H1 (cell line): Measurements from ENCODE around the gene AMN1. TPM values are rescaled to one million over a fixed set of nuclear protein-coding genes. Genes with fewer than 3 reads are reported as not detected.

ENCODE experiments used
- CHD1 ChIP-seq: IDR thresholded peaks from 2 replicates; pipeline ENCODE4 v1.6.1; 2012; ENCODE audit warnings: low read depth, low read length, improper control_type of control experiment
- EP300 ChIP-seq, 2 experiments: IDR thresholded peaks; 1 replicate in 1 of 2; 2 replicates in 1 of 2; pipeline ENCODE4 v1.6.1; 2011 to 2012; ENCODE audit warnings: low read depth in 2 of 2, low read length in 2 of 2, mild to moderate bottlenecking in 2 of 2, borderline replicate concordance in 1 of 2, inconsistent platforms in 1 of 2, moderate library complexity in 1 of 2
- JUN ChIP-seq: IDR thresholded peaks from 2 replicates; pipeline ENCODE4 v1.6.1; 2011; ENCODE audit warnings: low read depth, mild to moderate bottlenecking, improper control_type of control experiment, low read length
- KDM5A ChIP-seq: fragments of 200-600 bp; IDR thresholded peaks from 2 replicates; pipeline ENCODE4 v1.7.1; 2012; ENCODE audit warnings: mild to moderate bottlenecking, low read length, inconsistent platforms, mixed read lengths
- NANOG ChIP-seq: IDR thresholded peaks from 2 replicates; pipeline ENCODE4 v1.6.1; 2011; ENCODE audit warnings: low read length, low read depth, mild to moderate bottlenecking, inconsistent platforms; ENCODE audit not compliant: insufficient read depth, poor library complexity, severe bottlenecking
- NRF1 ChIP-seq: IDR thresholded peaks from 2 replicates; pipeline ENCODE4 v1.6.1; 2011; ENCODE audit warnings: mild to moderate bottlenecking, low read depth, low read length, improper control_type of control experiment
- PHF8 ChIP-seq: fragments of 200-600 bp; sonication (generic); conservative IDR thresholded peaks from 2 replicates; pipeline ENCODE4 v1.7.1; 2012; ENCODE audit warnings: low read depth, mild to moderate bottlenecking, inconsistent platforms, low read length, moderate library complexity
- RBBP5 ChIP-seq: IDR thresholded peaks from 2 replicates; pipeline ENCODE4 v1.7.1; 2012; ENCODE audit warnings: low read depth, mild to moderate bottlenecking, inconsistent platforms, low read length, moderate library complexity, borderline replicate concordance
- SP2 ChIP-seq: IDR thresholded peaks from 2 replicates; pipeline ENCODE4 v1.6.1; 2012; ENCODE audit warnings: mild to moderate bottlenecking, low read length, inconsistent platforms
- TAF7 ChIP-seq: optimal IDR thresholded peaks from 2 replicates; pipeline ENCODE3; 2011; ENCODE audit warnings: low read depth, mild to moderate bottlenecking, inconsistent platforms, low read length, moderate library complexity, borderline replicate concordance
- polyA plus RNA-seq, 7 experiments: library from polyadenylated mRNA; depleted of rRNA in 3 of 7; stranded (reverse) in 5 of 7; unstranded in 2 of 7; fragments of >200 nt in 5 of 7; fragments of 200-250 nt in 2 of 7; gene quantifications; 1 replicate in 5 of 7; 2 replicates in 1 of 7; 4 replicates in 1 of 7; pipeline versions ENCODE4 v1.2.1 to v1.2.3, GENCODE V29; 2011 to 2013; ENCODE audit warnings: missing spikeins in 2 of 7, mixed read lengths in 2 of 7
- total RNA-seq: library from RNA; stranded (reverse); fragmentation: NEBNext Ultra II Directional; extraction: Animal tissue kit (Norgen Biotek cat#: 25700); gene quantifications from 2 replicates; pipeline ENCODE4 v1.2.1, GENCODE V29; 2021
- TF ChIP-seq, protein P1 (sequence below): fragments of 300-600 bp; sonication (generic); IDR thresholded peaks from 2 replicates; pipeline ENCODE4 v1.7.1; 2012; ENCODE audit warnings: low read length, moderate library complexity, mild to moderate bottlenecking, inconsistent platforms; ENCODE audit not compliant: insufficient replicate concordance

Gene AMN1
- total and polyA plus RNA-seq, 2 of the 8 experiments (the other 6 are each of a cell fraction or from before 2014, with no cell fraction given): 7.5 to 13.8 TPM

- TF ChIP-seq, protein P1, sequence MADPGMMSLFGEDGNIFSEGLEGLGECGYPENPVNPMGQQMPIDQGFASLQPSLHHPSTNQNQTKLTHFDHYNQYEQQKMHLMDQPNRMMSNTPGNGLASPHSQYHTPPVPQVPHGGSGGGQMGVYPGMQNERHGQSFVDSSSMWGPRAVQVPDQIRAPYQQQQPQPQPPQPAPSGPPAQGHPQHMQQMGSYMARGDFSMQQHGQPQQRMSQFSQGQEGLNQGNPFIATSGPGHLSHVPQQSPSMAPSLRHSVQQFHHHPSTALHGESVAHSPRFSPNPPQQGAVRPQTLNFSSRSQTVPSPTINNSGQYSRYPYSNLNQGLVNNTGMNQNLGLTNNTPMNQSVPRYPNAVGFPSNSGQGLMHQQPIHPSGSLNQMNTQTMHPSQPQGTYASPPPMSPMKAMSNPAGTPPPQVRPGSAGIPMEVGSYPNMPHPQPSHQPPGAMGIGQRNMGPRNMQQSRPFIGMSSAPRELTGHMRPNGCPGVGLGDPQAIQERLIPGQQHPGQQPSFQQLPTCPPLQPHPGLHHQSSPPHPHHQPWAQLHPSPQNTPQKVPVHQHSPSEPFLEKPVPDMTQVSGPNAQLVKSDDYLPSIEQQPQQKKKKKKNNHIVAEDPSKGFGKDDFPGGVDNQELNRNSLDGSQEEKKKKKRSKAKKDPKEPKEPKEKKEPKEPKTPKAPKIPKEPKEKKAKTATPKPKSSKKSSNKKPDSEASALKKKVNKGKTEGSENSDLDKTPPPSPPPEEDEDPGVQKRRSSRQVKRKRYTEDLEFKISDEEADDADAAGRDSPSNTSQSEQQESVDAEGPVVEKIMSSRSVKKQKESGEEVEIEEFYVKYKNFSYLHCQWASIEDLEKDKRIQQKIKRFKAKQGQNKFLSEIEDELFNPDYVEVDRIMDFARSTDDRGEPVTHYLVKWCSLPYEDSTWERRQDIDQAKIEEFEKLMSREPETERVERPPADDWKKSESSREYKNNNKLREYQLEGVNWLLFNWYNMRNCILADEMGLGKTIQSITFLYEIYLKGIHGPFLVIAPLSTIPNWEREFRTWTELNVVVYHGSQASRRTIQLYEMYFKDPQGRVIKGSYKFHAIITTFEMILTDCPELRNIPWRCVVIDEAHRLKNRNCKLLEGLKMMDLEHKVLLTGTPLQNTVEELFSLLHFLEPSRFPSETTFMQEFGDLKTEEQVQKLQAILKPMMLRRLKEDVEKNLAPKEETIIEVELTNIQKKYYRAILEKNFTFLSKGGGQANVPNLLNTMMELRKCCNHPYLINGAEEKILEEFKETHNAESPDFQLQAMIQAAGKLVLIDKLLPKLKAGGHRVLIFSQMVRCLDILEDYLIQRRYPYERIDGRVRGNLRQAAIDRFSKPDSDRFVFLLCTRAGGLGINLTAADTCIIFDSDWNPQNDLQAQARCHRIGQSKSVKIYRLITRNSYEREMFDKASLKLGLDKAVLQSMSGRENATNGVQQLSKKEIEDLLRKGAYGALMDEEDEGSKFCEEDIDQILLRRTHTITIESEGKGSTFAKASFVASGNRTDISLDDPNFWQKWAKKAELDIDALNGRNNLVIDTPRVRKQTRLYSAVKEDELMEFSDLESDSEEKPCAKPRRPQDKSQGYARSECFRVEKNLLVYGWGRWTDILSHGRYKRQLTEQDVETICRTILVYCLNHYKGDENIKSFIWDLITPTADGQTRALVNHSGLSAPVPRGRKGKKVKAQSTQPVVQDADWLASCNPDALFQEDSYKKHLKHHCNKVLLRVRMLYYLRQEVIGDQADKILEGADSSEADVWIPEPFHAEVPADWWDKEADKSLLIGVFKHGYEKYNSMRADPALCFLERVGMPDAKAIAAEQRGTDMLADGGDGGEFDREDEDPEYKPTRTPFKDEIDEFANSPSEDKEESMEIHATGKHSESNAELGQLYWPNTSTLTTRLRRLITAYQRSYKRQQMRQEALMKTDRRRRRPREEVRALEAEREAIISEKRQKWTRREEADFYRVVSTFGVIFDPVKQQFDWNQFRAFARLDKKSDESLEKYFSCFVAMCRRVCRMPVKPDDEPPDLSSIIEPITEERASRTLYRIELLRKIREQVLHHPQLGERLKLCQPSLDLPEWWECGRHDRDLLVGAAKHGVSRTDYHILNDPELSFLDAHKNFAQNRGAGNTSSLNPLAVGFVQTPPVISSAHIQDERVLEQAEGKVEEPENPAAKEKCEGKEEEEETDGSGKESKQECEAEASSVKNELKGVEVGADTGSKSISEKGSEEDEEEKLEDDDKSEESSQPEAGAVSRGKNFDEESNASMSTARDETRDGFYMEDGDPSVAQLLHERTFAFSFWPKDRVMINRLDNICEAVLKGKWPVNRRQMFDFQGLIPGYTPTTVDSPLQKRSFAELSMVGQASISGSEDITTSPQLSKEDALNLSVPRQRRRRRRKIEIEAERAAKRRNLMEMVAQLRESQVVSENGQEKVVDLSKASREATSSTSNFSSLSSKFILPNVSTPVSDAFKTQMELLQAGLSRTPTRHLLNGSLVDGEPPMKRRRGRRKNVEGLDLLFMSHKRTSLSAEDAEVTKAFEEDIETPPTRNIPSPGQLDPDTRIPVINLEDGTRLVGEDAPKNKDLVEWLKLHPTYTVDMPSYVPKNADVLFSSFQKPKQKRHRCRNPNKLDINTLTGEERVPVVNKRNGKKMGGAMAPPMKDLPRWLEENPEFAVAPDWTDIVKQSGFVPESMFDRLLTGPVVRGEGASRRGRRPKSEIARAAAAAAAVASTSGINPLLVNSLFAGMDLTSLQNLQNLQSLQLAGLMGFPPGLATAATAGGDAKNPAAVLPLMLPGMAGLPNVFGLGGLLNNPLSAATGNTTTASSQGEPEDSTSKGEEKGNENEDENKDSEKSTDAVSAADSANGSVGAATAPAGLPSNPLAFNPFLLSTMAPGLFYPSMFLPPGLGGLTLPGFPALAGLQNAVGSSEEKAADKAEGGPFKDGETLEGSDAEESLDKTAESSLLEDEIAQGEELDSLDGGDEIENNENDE: no peak
- TF ChIP-seq CHD1: no peak
- no peak for TF ChIP-seq SP2
- no peak for TF ChIP-seq TAF7
- no peak for TF ChIP-seq NANOG
- TF ChIP-seq JUN: no peak
- no peak for TF ChIP-seq KDM5A
- no peak for TF ChIP-seq RBBP5
- TF ChIP-seq EP300 (IDR thresholded peaks at IDR 0.05; ENCODE audit: borderline replicate concordance in 1 of 2, low read depth in 2 of 2, low read length in 2 of 2): no peak
- TF ChIP-seq NRF1: no peak
- TF ChIP-seq PHF8: no peak
Measured at GRCh38 chr12:31724557-31724956, 4.3 kb downstream of the AMN1 start (continued).
